ENCODE results near the gene FBN1.

FBN1 gene

DNA sequence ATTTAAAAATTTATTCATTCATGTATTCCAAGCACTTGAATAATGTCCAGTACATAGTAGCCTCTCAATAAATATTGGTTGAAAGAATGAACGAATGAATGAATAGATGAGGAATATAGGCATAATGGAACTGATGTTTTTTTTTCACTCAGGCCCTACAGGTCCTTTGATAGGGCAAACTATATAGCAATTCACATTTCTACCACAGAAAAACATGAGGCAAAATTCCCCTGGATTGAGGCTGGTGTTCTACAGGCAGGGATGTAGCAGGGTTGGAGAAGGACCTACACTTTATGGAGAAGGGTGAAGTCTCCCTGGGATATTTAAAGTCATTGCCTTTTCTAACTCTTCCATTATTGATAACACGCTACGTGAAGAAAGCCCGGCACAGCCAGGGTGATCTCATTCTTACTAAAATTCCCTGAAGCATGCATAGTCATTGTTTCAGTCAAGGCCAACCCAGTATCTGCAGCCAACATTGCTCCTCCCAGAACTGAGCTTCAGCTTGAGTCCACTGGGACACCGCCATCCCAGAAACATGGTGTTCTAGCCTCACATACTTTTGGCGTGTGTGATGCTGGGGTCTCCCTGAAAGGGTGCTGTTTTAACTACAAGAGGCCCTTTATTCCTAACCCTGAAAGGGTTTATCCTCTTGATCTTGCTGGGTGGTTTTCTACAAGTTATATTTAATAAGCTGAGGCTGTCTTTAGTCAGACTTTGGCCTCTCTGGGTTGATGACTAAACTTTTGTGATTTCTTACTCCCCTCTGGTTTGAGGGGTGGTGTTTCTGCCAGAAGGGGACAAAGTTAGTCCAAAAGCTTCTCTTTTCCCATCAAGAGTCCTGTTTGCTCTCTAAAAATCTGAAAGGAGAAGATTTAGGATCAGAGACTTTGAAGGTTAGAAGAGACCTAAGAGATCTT is 25.9 kb upstream of the FBN1 start:
- H3K9me3 ChIP-seq (ENCODE audit: insufficient read depth, low read length): no peaks in the 10 kb centered on the region
- no peak for DNase-seq (ENCODE audit: low read depth, low spot score)
- no peaks in the 10 kb centered on the region for H3K4me1 ChIP-seq (ENCODE audit: insufficient read depth, insufficient read length)
- no peak overlapping the region for H3K4me3 ChIP-seq (ENCODE audit: insufficient read length, low read depth)
- H3K36me3 ChIP-seq (ENCODE audit: insufficient read depth, insufficient read length, low read length): no peaks in the 10 kb centered on the region
- no peak overlapping the region for H3K9ac ChIP-seq (ENCODE audit: insufficient read length, low read depth)
- no peaks in the 10 kb centered on the region for H3K27me3 ChIP-seq (ENCODE audit: insufficient read depth, insufficient read length)
- TF ChIP-seq SUZ12 (IDR thresholded peaks at IDR 0.05; ENCODE audit: extremely low read depth, insufficient read depth, insufficient read length) (no peak), YY1 (IDR thresholded peaks at IDR 0.05; ENCODE audit: insufficient read depth, insufficient read length) (no peak), ZNF274 (IDR thresholded peaks at IDR 0.05; ENCODE audit: low read depth, low read length) (no peak)

- H3K4me3 ChIP-seq (ENCODE audit: insufficient read length, low read depth): no peak overlapping the region
- no peaks in the 10 kb centered on the region for H3K27me3 ChIP-seq (ENCODE audit: insufficient read depth, insufficient read length)
These were observed 22.2 kb upstream of the FBN1 start for GRCh38 chr15:48667701-48668100.

DNA sequence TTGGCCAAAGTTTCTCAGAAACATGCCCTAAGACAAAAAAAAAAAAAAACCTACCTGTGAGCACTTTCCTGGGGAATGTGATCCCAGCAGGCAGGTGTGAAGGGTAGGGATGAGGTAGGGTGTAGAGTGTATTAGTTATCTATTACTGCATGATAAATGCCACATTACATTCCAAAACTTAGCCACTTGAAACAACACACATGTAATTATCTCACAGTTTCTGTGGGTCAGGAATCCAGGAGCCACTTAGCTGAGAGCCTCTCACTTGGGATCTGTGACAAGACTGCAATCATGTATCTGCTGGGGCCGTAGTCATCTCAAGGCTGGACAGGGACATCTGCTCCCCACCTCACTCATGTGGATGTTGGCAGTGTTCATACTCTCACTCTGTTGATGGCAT is 18.9 kb upstream of the FBN1 start:
- H3K9ac ChIP-seq (ENCODE audit: insufficient read length, low read depth): no peak overlapping the region
- DNase-seq (ENCODE audit: low read depth, low spot score): no peak
- no peaks in the 10 kb centered on the region for H3K4me1 ChIP-seq (ENCODE audit: insufficient read depth, insufficient read length)
- TF ChIP-seq ZNF274 (IDR thresholded peaks at IDR 0.05; ENCODE audit: low read depth, low read length) (no peak), SUZ12 (IDR thresholded peaks at IDR 0.05; ENCODE audit: extremely low read depth, insufficient read depth, insufficient read length) (no peak), YY1 (IDR thresholded peaks at IDR 0.05; ENCODE audit: insufficient read depth, insufficient read length) (no peak)
- no peak overlapping the region for H3K4me3 ChIP-seq (ENCODE audit: insufficient read length, low read depth)
- no peaks in the 10 kb centered on the region for H3K27me3 ChIP-seq (ENCODE audit: insufficient read depth, insufficient read length)
- H3K9me3 ChIP-seq (ENCODE audit: insufficient read depth, low read length): no peaks in the 10 kb centered on the region
- H3K36me3 ChIP-seq (ENCODE audit: insufficient read depth, insufficient read length, low read length): no peaks in the 10 kb centered on the region

More at GRCh38 chr15:48667701-48668100, 22.2 kb upstream of the FBN1 start:
- no peak for DNase-seq (ENCODE audit: low read depth, low spot score)
- TF ChIP-seq YY1 (IDR thresholded peaks at IDR 0.05; ENCODE audit: insufficient read depth, insufficient read length) (no peak), SUZ12 (IDR thresholded peaks at IDR 0.05; ENCODE audit: extremely low read depth, insufficient read depth, insufficient read length) (no peak), ZNF274 (IDR thresholded peaks at IDR 0.05; ENCODE audit: low read depth, low read length) (no peak)
- Histone ChIP-seq H3K9me3 (ENCODE audit: insufficient read depth, low read length) (no peaks in the 10 kb centered on the region), H3K36me3 (ENCODE audit: insufficient read depth, insufficient read length, low read length) (no peaks in the 10 kb centered on the region), H3K4me1 (ENCODE audit: insufficient read depth, insufficient read length) (no peaks in the 10 kb centered on the region), H3K9ac (ENCODE audit: insufficient read length, low read depth) (no peak overlapping the region)

- TF ChIP-seq YY1 (IDR thresholded peaks at IDR 0.05; ENCODE audit: insufficient read depth, insufficient read length) (no peak), ZNF274 (IDR thresholded peaks at IDR 0.05; ENCODE audit: low read depth, low read length) (no peak), SUZ12 (IDR thresholded peaks at IDR 0.05; ENCODE audit: extremely low read depth, insufficient read depth, insufficient read length) (no peak)
- Histone ChIP-seq H3K27me3 (ENCODE audit: insufficient read depth, insufficient read length) (no peaks in the 10 kb centered on the region), H3K9me3 (ENCODE audit: insufficient read depth, low read length) (no peaks in the 10 kb centered on the region), H3K9ac (ENCODE audit: insufficient read length, low read depth) (no peak overlapping the region), H3K4me1 (ENCODE audit: insufficient read depth, insufficient read length) (no peaks in the 10 kb centered on the region), H3K36me3 (ENCODE audit: insufficient read depth, insufficient read length, low read length) (no peaks in the 10 kb centered on the region), H3K4me3 (ENCODE audit: insufficient read length, low read depth) (no peak overlapping the region)
- DNase-seq (ENCODE audit: low read depth, low spot score): no peak
These were observed 12.6 kb upstream of the FBN1 start for GRCh38 chr15:48657950-48658591.

DNA sequence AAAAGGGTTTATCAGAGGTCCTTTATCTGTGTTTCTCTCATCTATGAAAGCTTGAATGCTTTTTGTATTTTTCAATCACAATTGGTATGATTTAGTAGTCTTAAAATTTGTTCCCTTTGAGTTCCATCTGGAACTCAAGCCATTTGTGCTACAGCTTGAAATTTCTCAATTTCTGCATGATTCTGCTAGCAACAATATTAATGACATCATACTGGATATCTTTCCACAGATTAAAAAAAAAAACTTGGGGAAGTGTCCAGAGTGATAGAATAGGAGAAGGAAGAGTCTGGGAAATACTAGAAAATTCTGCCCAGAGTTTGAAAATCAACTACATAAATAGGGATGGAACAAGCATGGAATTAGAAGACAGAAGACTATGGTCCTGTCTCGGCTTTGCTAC is 9.3 kb upstream of the FBN1 start:
- Histone ChIP-seq H3K9ac (ENCODE audit: insufficient read length, low read depth) (no peak overlapping the region), H3K27me3 (ENCODE audit: insufficient read depth, insufficient read length) (no peaks in the 10 kb centered on the region), H3K36me3 (ENCODE audit: insufficient read depth, insufficient read length, low read length) (no peaks in the 10 kb centered on the region), H3K4me3 (ENCODE audit: insufficient read length, low read depth) (no peak overlapping the region), H3K9me3 (ENCODE audit: insufficient read depth, low read length) (no peaks in the 10 kb centered on the region), H3K4me1 (ENCODE audit: insufficient read depth, insufficient read length) (no peaks in the 10 kb centered on the region)
- no peak for DNase-seq (ENCODE audit: low read depth, low spot score)
- TF ChIP-seq SUZ12 (IDR thresholded peaks at IDR 0.05; ENCODE audit: extremely low read depth, insufficient read depth, insufficient read length): no peak
- no peak for TF ChIP-seq YY1 (IDR thresholded peaks at IDR 0.05; ENCODE audit: insufficient read depth, insufficient read length)
- no peak for TF ChIP-seq ZNF274 (IDR thresholded peaks at IDR 0.05; ENCODE audit: low read depth, low read length)

DNA sequence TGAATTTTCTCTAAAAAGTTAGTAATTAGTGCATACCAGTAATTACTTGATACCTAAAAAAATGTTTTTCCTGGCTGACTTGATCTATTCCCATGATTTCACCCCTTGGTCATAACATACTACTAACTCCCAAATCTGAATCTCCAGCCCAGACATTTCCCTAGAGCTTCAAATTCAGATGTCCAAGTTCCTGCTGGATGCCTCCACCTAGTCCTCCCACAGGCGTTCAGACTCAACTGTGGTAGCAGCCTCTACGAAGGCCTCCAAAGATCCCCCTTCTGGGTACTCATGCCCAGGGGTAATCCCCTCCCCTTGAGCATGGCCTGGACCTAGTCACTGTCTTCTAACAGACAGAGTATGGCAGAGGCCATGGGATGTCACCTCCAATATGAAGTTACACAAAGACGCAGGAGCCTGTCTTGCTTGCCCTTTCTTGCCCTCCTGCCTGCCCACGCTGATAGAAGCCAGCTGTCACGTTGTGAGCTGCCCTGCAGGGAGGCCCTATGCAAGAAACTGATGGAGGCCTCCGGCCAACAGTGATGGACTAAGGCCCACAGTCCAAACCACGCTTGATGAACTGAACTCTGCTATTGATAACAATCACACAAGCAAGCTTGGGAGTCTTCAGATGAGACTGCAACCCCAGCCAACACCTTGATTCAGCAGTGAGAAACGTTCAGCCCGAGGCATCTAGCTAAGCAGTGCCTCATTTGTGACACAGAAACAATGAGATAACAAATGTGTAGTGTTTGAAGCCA is 8.6 kb upstream of the FBN1 start:
- no peak for TF ChIP-seq YY1 (IDR thresholded peaks at IDR 0.05; ENCODE audit: insufficient read depth, insufficient read length)
- TF ChIP-seq SUZ12 (IDR thresholded peaks at IDR 0.05; ENCODE audit: extremely low read depth, insufficient read depth, insufficient read length): no peak
- no peak for TF ChIP-seq ZNF274 (IDR thresholded peaks at IDR 0.05; ENCODE audit: low read depth, low read length)
- Histone ChIP-seq H3K4me1 (ENCODE audit: insufficient read depth, insufficient read length) (no peaks in the 10 kb centered on the region), H3K9ac (ENCODE audit: insufficient read length, low read depth) (no peak overlapping the region), H3K4me3 (ENCODE audit: insufficient read length, low read depth) (no peak overlapping the region), H3K36me3 (ENCODE audit: insufficient read depth, insufficient read length, low read length) (no peaks in the 10 kb centered on the region), H3K27me3 (ENCODE audit: insufficient read depth, insufficient read length) (no peaks in the 10 kb centered on the region), H3K9me3 (ENCODE audit: insufficient read depth, low read length) (no peaks in the 10 kb centered on the region)
- DNase-seq (ENCODE audit: low read depth, low spot score): no peak
